GM21390 (cell line): ENCODE results near the gene OR10G7.
A peak's percentile ranks its signal among the peaks of the same experiment; 100 is the strongest.

ENCODE experiments used
- ATAC-seq: cut with Tn5 transposase; IDR thresholded peaks from one replicate; pipeline ENCODE4 v1.9.1; 2021; ENCODE audit not compliant: unreplicated experiment

OR10G7 gene, protein sequence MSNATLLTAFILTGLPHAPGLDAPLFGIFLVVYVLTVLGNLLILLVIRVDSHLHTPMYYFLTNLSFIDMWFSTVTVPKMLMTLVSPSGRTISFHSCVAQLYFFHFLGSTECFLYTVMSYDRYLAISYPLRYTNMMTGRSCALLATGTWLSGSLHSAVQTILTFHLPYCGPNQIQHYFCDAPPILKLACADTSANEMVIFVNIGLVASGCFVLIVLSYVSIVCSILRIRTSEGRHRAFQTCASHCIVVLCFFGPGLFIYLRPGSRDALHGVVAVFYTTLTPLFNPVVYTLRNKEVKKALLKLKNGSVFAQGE

DNA sequence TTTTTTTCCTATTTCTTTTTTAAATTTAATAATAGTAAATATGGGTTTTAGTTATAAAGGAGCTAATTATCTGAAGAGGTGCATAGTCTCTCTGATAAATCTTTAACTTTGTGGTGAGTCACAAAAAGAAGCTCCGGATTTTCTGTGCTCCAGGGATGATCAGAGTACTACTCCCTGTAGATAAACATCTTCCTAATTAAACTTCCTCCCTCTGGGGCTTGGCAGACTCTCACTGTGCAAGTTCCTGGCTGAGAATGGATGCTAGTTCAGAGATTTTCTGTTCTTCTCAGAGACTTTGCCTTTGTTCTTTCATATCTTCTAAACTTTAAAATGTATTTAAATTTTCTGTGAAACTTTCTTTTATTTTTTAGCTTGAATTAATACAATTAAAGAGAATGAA, at the start of gene OR10G7:
TSS of gene OR10G7 (minus strand) at position 72 of the 400 bp plus-strand sequence. CDS start 2,324 bp downstream, outside the sequence.
- no peak for ATAC-seq

DNA sequence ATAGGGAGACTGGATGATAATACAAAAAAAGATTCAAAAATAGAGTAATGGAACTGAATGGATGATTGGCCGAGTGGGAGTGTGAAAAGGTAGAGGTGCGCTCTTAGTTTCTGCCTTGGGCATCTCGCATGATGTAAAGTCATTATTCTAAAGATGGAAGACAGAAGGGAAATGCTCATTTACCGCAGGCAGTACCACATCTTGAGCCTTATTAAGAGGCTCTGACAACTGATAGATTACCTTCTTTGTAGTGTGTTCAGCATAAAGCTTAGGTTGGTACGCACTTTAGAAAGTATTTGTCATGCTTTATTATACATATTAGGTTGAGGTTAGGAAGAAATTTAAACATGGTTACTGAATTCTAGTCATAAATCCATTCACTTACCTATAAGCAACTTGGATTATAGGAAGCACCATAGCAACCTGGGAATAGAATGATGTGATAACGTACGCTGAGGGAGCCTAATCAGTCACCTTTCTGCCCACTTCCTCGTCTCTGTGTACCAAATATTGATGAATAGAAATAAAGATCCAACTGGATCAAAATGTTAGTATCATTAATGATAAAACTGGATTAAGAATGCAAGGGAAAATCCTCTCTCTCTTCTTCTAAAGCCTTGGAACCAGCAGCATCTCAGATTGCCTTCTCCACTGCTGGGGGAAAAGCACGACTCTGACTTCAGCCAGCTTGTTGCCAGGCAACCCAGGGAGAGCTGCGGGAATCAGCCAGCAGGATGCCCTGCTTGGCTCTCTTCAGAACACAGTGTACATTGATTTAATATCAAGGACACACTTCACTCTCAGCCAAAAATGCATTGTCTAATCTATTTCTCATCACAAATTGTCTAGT, 45.1 kb upstream of the OR10G7 start:
- ATAC-seq: no peak

DNA sequence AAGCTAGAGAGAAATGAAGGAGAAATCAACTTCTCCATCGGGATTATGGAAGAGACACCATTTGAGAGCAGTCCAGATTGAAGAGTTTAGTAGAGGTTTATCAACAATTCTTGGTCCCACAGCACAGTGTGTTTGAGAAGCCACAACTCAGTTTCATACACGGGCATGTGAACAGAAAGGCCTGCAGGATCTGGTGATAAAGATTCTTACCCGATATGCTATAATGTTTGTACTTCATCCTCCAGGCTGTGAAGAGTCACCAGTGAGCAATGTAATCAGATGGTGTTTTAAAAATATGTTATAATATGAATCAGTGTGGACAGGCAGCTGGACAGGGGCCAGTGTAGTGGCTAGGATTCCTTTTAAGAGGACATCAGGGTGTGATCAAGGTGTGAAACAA, 44.5 kb upstream of the OR10G7 start:
- no peak for ATAC-seq

GRCh38 chr11:124082371-124082770, 41.2 kb upstream of the OR10G7 start:
- no peak for ATAC-seq

DNA sequence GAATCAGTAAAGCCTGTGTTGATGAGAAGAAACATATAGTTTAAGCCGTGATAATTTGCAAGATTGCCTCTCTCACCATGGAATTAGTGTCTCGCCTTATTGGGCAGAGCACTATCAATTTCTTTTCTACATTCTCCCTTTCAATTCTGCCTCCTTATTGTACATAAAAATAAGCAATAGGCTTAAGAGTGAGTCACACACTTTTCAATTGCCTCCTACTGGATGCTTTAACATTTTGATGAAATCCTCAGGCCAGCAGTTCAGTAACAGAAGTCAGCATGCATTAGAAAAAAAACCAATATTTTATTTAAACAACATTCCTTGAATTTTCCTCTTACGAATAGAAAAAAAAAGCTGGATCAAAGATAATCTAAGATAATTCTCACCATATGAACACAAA, 40.4 kb upstream of the OR10G7 start:
- ATAC-seq: no peak

GRCh38 chr11:124080327-124081001, 39.3 kb upstream of the OR10G7 start:
- no peak for ATAC-seq

GRCh38 chr11:124079631-124080326, 38.7 kb upstream of the OR10G7 start:
- ATAC-seq: no peak

- no peak for ATAC-seq
Measured at GRCh38 chr11:124078591-124078990, 37.5 kb upstream of the OR10G7 start.

DNA sequence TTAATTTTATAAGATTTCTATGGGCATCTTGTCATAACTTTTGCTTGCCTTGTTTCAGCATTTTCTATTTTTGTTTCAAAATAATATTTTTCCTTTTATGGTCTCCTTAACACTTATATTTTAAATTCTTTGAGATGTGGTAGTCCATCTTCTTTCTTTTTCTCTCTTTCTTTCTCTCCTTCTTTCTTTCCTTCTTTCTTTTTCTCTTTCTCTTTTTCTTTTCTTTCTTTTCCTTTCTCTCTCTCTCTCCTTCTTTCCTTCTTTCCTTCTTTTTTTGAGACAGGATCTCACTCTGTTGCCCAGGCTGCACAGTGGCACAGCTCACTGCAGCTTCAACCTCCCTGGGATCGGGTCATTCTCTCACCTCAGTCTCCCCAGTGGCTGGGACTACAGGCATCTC, 36.1 kb upstream of the OR10G7 start:
- ATAC-seq: no peak

GRCh38 chr11:124075841-124076651, 34.9 kb upstream of the OR10G7 start:
- peak; percentile 53 for ATAC-seq

GRCh38 chr11:124075492-124075840, 34.3 kb upstream of the OR10G7 start:
- ATAC-seq: no peak

- no peak for ATAC-seq
Measured at GRCh38 chr11:124074554-124074953, 33.4 kb upstream of the OR10G7 start.

DNA sequence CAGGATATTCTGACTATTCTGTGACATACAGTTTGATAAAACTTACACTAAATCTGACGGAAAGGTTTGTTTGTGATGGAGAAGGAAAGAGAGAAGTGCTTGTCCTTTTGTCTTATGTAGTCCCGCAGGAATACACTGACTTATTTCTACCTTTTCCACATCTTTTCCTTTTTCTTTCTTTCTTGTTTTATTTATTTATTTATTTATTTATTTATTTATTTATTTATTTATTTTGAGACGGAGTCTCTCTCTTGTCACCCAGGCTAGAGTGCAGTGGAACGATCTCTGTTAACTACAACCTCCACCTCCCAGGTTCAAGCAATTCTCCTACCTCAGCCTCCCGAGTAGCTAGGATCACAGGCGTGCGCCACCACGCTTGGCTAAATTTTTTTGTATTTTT, 31.0 kb upstream of the OR10G7 start:
- ATAC-seq: no peak

GRCh38 chr11:124071623-124071948, 30.5 kb upstream of the OR10G7 start:
- ATAC-seq: no peak

GRCh38 chr11:124070915-124071622, 29.9 kb upstream of the OR10G7 start:
- peak; percentile 87 for ATAC-seq

DNA sequence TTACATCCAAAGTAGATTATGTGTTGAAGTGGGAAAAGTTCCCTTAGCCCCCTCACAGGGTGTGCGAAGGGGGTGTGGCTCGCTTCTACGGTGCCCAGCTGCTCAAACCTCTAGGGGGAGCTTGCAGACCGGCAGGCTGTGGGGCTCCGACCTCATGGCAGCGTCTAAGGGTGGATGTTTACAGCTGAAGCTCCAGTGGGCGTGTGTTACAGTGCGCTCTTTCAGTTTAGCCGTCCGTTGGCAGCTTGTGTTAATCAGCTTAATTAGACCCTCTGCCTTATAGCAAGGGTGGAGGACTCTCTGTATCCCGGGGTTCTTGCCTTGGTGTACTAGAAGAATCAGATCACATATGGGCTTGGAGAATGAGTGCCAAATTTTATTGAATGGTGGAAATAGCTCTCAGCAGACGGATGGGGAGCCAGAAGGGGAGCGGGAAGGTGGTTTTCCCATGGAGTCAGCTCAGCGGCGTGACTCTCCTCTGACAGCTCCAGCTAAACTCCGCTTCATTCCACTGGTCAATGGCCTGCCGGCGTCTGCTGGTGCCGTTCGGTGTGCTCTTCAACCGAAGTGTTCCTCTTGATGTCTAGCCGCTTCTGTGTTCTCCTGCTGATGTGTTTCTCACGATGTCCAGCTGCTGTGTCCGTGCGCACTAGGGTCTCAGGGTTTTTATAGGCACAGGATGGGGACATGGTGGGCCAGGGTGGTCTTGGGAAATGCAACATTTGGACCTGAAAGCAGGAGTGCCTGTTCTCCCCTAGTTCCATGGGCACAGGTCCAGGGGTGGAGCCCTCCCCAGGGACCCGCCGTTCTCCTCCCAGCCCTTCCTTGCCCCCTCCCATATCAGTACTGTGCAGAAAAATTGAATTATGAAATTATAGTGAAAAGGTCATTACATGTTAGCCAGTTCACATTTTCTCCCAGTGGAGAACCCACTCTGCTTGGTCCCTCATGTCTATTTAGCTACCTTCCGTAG, 28.6 kb upstream of the OR10G7 start:
- ATAC-seq: peak; percentile 66

DNA sequence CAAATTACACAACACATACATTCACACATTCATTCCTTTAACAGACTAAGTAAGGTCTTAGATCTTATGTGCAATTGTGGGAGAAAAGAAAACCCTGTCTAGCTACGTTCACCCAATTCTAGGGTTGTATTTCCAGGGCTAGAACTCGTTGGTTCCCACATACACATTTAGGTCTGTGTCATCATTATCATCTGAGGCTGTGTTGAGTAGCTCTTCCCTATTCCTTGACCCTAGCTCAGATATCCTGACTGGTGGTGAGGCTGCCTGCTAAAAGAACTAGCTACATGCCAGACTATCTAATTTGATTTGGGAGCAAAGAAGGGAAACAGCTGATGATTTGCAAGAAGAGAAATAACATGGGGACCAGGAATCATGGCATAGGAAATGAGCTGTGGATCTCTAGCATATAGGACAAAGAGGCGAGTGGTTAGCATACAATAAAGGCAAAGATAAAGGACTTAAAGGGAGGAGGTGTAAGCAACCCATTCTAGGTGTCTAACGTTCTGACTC, 27.5 kb upstream of the OR10G7 start:
- ATAC-seq: no peak

DNA sequence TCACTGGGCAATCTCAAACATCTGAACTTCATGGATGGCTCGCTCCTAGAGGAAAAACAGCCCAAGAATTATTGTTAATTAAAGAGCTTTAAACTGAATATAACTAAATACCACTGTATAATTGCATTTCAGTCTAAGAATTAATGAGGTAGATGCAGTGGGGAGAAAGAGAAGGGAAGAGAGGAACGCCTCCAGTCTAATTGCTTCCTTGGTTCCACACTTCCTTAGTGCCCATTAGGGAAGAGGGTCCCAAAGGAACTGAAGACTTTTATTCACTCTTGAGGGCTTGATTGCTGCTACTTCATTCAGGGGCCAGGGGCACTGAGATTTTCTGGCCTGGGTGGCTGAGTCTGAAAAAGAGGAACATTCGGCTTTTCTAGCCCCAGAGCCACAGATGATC, 11.8 kb upstream of the OR10G7 start:
- ATAC-seq: no peak

- ATAC-seq: no peak
Measured at GRCh38 chr11:124050748-124051147, 9.6 kb upstream of the OR10G7 start.
